Measurements from ENCODE around the gene DDX46. TPM values are rescaled to one million over a fixed set of nuclear protein-coding genes. Genes with fewer than 3 reads are reported as not detected.

The DDX46 gene
- 57.0 and 60.3 TPM in 2 replicates for total RNA-seq

DNA sequence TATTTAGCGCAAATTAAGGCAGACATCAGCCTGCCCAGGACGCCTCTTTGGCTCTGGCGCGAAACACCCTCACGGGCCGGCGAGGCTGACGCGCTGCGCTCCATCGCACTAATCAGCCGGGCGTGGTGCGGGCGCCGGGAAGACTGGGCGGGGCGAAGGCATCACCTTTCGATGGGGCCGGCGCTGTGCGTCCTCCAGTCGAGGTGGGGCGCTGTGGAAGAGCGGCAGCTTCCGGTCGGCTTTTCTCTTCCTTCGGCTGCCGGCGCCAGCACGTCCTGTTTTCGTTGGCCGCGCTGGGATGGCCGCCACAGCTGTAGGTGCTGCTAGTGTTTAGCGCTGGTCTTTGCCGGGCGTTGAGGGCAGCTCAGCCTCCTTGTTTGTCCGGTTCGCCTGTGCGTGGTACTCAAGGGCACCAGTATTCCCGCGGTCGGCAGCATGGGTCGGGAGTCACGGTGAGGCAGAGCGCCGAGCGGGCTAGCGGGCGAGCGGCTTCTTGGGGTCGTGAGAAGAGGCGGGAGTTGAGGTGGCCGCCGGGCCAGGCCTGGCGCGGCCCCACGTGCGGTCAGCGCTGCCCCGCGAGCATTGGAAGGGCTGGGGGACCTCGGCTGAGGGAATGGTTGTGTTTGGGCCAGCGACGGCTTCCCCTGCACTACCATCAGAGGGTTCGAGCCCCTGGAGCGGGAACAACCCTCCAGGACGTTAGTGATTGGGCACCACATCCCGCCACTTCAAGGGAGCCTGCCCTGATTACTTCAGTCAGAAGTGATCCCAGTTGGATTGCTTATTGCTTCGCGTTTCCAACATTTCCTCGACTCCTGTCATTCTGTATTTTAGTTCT, at the start of gene DDX46:
Gene DDX46 (plus strand): TSS at position 276 of the 838 bp plus-strand sequence. CDS start 160 bp downstream, at position 436.

DNA sequence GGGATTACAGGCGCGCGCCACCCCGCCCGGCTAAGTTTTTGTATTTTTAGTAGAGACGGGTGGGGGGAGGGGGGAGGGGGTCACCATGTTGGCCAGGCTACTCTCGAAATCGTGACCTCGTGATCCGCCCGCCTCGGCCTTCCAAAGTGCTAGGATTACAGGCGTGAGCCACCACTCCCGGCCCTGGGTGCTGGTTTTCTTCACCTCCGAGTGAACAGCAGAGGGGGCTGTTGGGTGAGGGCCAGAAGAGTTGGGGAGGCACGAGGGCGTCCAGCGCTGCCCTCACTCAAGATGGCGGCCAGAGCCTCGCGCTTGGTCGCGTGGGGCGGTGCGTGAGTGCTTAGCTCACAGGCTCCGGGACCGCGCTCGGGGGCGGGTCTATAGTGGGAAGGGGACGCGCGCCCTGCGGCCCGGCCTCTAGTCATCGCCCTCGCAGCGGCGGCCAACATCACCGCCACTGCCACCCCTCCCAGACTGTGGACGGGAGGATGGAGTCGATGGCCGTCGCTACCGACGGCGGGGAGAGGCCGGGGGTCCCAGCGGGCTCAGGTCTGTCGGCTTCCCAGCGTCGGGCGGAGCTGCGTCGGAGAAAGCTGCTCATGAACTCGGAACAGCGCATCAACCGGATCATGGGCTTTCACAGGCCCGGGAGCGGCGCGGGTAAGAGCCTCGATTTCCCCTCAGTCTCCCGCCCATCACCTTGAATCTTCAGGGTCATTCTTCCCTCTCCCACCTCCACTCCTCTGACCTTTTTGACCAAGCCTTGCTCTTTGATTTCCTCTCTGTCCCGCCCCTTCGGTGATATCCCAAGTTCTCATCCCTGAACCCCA, 20.2 kb upstream of the DDX46 start, which contains the start of gene CAMLG:
Gene CAMLG (plus strand): TSS at position 416 of the 830 bp plus-strand sequence. CDS start 73 bp downstream, at position 489.

DNA sequence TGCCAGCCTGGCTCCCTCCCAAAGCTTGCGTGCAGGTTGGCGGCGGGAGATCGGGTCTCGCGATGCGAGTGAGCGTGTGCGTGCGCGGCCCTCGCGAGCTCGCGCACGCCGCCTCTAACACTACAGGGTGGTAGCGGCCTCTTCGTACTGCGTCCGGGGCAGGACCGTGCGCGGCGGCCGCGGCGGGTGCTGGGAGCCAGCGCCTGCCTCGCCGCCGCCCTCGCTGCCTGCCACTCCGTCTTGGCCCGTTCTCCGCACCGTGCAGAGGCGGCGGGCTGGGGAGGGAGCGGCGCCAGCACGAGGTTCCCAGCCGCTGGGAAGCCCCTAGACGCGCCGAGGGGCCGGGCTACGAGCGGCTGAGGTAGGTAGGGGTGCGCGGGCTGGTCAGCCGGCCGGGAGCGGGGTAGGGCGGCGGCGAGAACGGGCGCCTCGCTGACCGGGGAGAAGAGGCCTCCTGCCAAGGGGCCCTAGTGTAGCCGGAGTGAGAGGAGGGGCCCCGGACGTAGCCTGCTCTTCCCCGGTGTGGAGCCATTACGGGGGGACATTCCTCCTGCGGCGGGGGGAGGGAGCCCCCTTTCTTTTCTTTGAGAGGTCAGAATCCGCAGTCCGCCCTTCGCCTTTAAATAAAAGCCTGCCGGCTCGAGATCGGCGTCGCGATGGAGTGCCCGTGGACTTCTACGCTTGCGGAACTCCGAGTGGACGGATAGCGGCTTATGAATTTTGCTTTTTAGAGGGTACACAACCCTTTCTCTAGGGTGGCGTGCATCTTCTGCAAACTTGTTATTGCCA, 87.5 kb downstream of the DDX46 start, which contains the start of gene C5orf24:
Gene C5orf24 (plus strand): TSS at position 117 of the 789 bp plus-strand sequence. CDS start 8,933 bp downstream, outside the sequence.

GRCh38 chr5:134873987-134874830, 115.6 kb downstream of the DDX46 start, which contains the start of gene TXNDC15:
Gene TXNDC15 (plus strand): TSS chr5:134874371. CDS start chr5:134874428, 57 bp downstream.

Small RNAs within 50 kb of the gene (small RNA-seq; reads per million reads assigned to genes)
- not detected for gene RNU6-757P

Other genes with a start within 250 kb of the DDX46 start
- gene JADE2, start 233.1 kb upstream of the DDX46 start, total RNA-seq, result 20.6 and 24.5 TPM in 2 replicates
- gene SAR1B, start 126.0 kb upstream of the DDX46 start, total RNA-seq, result 84.7 and 93.9 TPM in 2 replicates
- gene SEC24A, start 110.0 kb upstream of the DDX46 start, total RNA-seq, result 51.3 and 51.5 TPM in 2 replicates
- gene CAMLG, start 20.2 kb upstream of the DDX46 start, total RNA-seq, result 31.9 and 33.6 TPM in 2 replicates
- gene C5orf24, start 87.2 kb downstream of the DDX46 start, total RNA-seq, result 79.9 and 84.0 TPM in 2 replicates
- gene TXNDC15, start 115.6 kb downstream of the DDX46 start, total RNA-seq, result 61.6 and 67.1 TPM in 2 replicates
- 5.9 and 6.3 TPM in 2 replicates for gene PCBD2, start 146.4 kb downstream of the DDX46 start, total RNA-seq
- gene CATSPER3, start 209.1 kb downstream of the DDX46 start, total RNA-seq, result not detected in 2 replicates